Liver (tissue), 9 donors: Measurements from ENCODE around the gene SGO1. TPM values are rescaled to one million over a fixed set of nuclear protein-coding genes. Genes with fewer than 3 reads are reported as not detected.

Source experiments
- DNase-seq: peaks from one replicate; pipeline ENCODE4 v3.0.0-alpha.2; 2017; ENCODE audit warnings: low spot score
- H3K27ac ChIP-seq, 2 donors: one replicate each; pipeline ENCODE4 v1.7.0; 2013; ENCODE audit warnings: inconsistent platforms in 2 of 2, low read length in 2 of 2, control low read depth in 1 of 2, low read depth in 1 of 2, mild to moderate bottlenecking in 1 of 2
- H3K27me3 ChIP-seq, 4 donors: one replicate each; pipeline versions ENCODE4 v1.6.1 to v1.7.0; 2013; ENCODE audit warnings: low read length in 3 of 4, inconsistent platforms in 1 of 4, mild to moderate bottlenecking in 1 of 4, moderate library complexity in 1 of 4; ENCODE audit not compliant: control insufficient read depth in 4 of 4, insufficient read depth in 4 of 4
- H3K36me3 ChIP-seq, 4 donors: one replicate each; pipeline versions ENCODE4 v1.6.1 to v1.7.0; 2013; ENCODE audit warnings: low read length in 3 of 4, mild to moderate bottlenecking in 3 of 4, low read depth in 1 of 4, moderate library complexity in 1 of 4; ENCODE audit not compliant: control insufficient read depth in 4 of 4, insufficient read depth in 3 of 4
- H3K4me1 ChIP-seq, 4 donors: one replicate each; pipeline versions ENCODE4 v1.6.1 to v1.7.0; 2013; ENCODE audit warnings: low read length in 3 of 4, mild to moderate bottlenecking in 3 of 4, moderate library complexity in 1 of 4; ENCODE audit not compliant: control insufficient read depth in 4 of 4, insufficient read depth in 4 of 4
- H3K4me3 ChIP-seq, 3 donors: one replicate each; pipeline versions ENCODE4 v1.6.1 to v1.7.0; 2013; ENCODE audit warnings: low read length in 3 of 3, control low read depth in 1 of 3, low read depth in 1 of 3, mild to moderate bottlenecking in 1 of 3
- H3K9ac ChIP-seq, 2 donors: one replicate each; pipeline ENCODE4 v1.7.0; 2013; ENCODE audit warnings: low read length in 2 of 2, mild to moderate bottlenecking in 2 of 2, moderate library complexity in 2 of 2, control low read depth in 1 of 2, low read depth in 1 of 2
- H3K9me3 ChIP-seq, 4 donors: one replicate each; pipeline versions ENCODE4 v1.6.1 to v1.7.0; 2013; ENCODE audit warnings: low read length in 3 of 4; ENCODE audit not compliant: control insufficient read depth in 4 of 4
- EGR1 ChIP-seq, 2 donors: IDR thresholded peaks; 2 replicates each; pipeline ENCODE4 v1.6.1; 2016 to 2018; ENCODE audit warnings: antibody characterized with exemption in 2 of 2, low read depth in 2 of 2
- FOXA1 ChIP-seq: IDR thresholded peaks from 2 replicates; pipeline ENCODE4 v1.6.1; 2016; ENCODE audit warnings: antibody characterized with exemption
- FOXA2 ChIP-seq: IDR thresholded peaks from 2 replicates; pipeline ENCODE4 v1.6.1; 2016; ENCODE audit warnings: antibody characterized with exemption
- HNF4A ChIP-seq, 2 donors: conservative IDR thresholded peaks; 2 replicates each; pipeline ENCODE4 v1.6.1; 2016; ENCODE audit warnings: antibody characterized with exemption in 2 of 2, mild to moderate bottlenecking in 2 of 2
- HNF4G ChIP-seq: IDR thresholded peaks from 2 replicates; pipeline ENCODE4 v1.6.1; 2016; ENCODE audit warnings: antibody characterized with exemption
- JUND ChIP-seq, 2 donors: IDR thresholded peaks; 2 replicates each; pipeline ENCODE4 v1.6.1; 2016; ENCODE audit warnings: antibody characterized with exemption in 2 of 2
- NR2F2 ChIP-seq: IDR thresholded peaks from 2 replicates; pipeline ENCODE4 v1.6.1; 2016; ENCODE audit warnings: antibody characterized with exemption
- RXRA ChIP-seq, 2 donors: IDR thresholded peaks; 2 replicates each; pipeline ENCODE4 v1.6.1; 2017 to 2018; ENCODE audit warnings: antibody characterized with exemption in 2 of 2, mild to moderate bottlenecking in 1 of 2
- SP1 ChIP-seq: IDR thresholded peaks from 2 replicates; pipeline ENCODE4 v1.6.1; 2018; ENCODE audit warnings: antibody characterized with exemption, mild to moderate bottlenecking
- TAF1 ChIP-seq: conservative IDR thresholded peaks from 2 replicates; pipeline ENCODE4 v1.6.1; 2016; ENCODE audit warnings: antibody characterized with exemption, mild to moderate bottlenecking
- YY1 ChIP-seq: IDR thresholded peaks from 2 replicates; pipeline ENCODE4 v1.6.1; 2016; ENCODE audit warnings: antibody characterized with exemption, mild to moderate bottlenecking
- WGBS: extraction: QIAGEN DNeasy Blood & Tissue Kit; methylation state at CpG from one replicate; pipeline ENCODE4 v1.1.7; 2013; 5-methylcytosine and 5-hydroxymethylcytosine counted together
- polyA plus RNA-seq, 2 donors: library from polyadenylated mRNA; stranded (reverse) in 1 of 2; unstranded in 1 of 2; fragments of 200-250 nt in 1 of 2; fragments of >200 nt in 1 of 2; fragmentation: Nextera tagmentation in 1 of 2; extraction: Ambion mirVana in 1 of 2; gene quantifications; one replicate each; pipeline versions ENCODE4 v1.2.1 to v1.2.3, GENCODE V29; 2013 to 2015
- total RNA-seq, 2 donors: library from RNA; depleted of rRNA; stranded (reverse); fragments of >200 nt; gene quantifications; one replicate each; pipeline ENCODE4 v1.2.3, GENCODE V29; 2014
- TF ChIP-seq, protein P1 (sequence below): IDR thresholded peaks from 2 replicates; pipeline ENCODE4 v1.6.1; 2016; ENCODE audit warnings: antibody characterized with exemption, mild to moderate bottlenecking
- TF ChIP-seq, protein P2 (sequence below): IDR thresholded peaks from 2 replicates; pipeline ENCODE4 v1.6.1; 2016; ENCODE audit warnings: antibody characterized with exemption
- TF ChIP-seq, protein P3 (sequence below): IDR thresholded peaks from 2 replicates; pipeline ENCODE4 v1.6.1; 2016; ENCODE audit warnings: antibody characterized with exemption
- TF ChIP-seq, protein P4 (sequence below): fragments of 150-350 bp; IDR thresholded peaks from 2 replicates; pipeline ENCODE4 v1.5.1; 2017; ENCODE audit warnings: improper control_type of control experiment, low read depth, low read length; ENCODE audit not compliant: missing input control
- donor health status: healthy.
- donor health status: healthy.
- donor health status: healthy.
- donor health status: healthy.
- donor health status: healthy.

SGO1 gene
- total and polyA plus RNA-seq, 4 donors, result 0.42 to 9.6 (median 0.71) TPM

DNA sequence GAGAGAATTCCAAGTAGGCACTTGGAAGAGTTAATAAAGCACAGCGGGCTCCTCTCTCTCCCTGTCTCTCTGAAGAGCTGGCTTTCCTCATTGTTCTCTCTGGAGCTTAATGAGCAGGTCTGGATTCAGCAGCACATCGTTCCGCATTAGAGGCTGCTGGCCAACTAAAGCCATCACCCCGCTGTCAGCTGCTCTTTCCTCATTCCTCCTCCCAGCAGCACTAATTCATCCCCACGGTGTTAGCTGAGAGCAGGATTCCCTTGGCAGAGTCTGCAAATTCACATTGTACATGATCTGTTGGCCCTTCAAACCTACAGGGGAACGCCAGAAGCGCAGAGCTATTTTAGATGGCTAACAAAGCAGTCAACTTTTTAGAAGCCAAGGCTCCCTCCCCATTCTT is 44.2 kb downstream of the SGO1 start:
- TF ChIP-seq EGR1 (IDR thresholded peaks at IDR 0.05; ENCODE audit: low read depth in 2 of 2), result no peak
- no peak for TF ChIP-seq FOXA1
- TF ChIP-seq, protein P1, sequence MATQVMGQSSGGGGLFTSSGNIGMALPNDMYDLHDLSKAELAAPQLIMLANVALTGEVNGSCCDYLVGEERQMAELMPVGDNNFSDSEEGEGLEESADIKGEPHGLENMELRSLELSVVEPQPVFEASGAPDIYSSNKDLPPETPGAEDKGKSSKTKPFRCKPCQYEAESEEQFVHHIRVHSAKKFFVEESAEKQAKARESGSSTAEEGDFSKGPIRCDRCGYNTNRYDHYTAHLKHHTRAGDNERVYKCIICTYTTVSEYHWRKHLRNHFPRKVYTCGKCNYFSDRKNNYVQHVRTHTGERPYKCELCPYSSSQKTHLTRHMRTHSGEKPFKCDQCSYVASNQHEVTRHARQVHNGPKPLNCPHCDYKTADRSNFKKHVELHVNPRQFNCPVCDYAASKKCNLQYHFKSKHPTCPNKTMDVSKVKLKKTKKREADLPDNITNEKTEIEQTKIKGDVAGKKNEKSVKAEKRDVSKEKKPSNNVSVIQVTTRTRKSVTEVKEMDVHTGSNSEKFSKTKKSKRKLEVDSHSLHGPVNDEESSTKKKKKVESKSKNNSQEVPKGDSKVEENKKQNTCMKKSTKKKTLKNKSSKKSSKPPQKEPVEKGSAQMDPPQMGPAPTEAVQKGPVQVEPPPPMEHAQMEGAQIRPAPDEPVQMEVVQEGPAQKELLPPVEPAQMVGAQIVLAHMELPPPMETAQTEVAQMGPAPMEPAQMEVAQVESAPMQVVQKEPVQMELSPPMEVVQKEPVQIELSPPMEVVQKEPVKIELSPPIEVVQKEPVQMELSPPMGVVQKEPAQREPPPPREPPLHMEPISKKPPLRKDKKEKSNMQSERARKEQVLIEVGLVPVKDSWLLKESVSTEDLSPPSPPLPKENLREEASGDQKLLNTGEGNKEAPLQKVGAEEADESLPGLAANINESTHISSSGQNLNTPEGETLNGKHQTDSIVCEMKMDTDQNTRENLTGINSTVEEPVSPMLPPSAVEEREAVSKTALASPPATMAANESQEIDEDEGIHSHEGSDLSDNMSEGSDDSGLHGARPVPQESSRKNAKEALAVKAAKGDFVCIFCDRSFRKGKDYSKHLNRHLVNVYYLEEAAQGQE, result no peak
- TF ChIP-seq, protein P2, sequence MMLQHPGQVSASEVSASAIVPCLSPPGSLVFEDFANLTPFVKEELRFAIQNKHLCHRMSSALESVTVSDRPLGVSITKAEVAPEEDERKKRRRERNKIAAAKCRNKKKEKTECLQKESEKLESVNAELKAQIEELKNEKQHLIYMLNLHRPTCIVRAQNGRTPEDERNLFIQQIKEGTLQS, result no peak
- TF ChIP-seq TAF1, result no peak
- TF ChIP-seq, protein P3, sequence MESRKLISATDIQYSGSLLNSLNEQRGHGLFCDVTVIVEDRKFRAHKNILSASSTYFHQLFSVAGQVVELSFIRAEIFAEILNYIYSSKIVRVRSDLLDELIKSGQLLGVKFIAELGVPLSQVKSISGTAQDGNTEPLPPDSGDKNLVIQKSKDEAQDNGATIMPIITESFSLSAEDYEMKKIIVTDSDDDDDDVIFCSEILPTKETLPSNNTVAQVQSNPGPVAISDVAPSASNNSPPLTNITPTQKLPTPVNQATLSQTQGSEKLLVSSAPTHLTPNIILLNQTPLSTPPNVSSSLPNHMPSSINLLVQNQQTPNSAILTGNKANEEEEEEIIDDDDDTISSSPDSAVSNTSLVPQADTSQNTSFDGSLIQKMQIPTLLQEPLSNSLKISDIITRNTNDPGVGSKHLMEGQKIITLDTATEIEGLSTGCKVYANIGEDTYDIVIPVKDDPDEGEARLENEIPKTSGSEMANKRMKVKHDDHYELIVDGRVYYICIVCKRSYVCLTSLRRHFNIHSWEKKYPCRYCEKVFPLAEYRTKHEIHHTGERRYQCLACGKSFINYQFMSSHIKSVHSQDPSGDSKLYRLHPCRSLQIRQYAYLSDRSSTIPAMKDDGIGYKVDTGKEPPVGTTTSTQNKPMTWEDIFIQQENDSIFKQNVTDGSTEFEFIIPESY, result no peak
- no peak for DNase-seq
- 86% methylated on average over 7 of the region's 7 CpGs for WGBS
- Histone ChIP-seq H3K4me1 (peaks cover 0 to 3% (median 0%) of the 10 kb centered on the region in 4 donors), H3K36me3 (peaks cover 0 to 23% (median 7%) of the 10 kb centered on the region in 4 donors), H3K27ac (no peak overlapping the region), H3K27me3 (no peaks in the 10 kb centered on the region), H3K9me3 (no peaks in the 10 kb centered on the region), H3K4me3 (no peak overlapping the region), H3K9ac (no peak overlapping the region)

DNA sequence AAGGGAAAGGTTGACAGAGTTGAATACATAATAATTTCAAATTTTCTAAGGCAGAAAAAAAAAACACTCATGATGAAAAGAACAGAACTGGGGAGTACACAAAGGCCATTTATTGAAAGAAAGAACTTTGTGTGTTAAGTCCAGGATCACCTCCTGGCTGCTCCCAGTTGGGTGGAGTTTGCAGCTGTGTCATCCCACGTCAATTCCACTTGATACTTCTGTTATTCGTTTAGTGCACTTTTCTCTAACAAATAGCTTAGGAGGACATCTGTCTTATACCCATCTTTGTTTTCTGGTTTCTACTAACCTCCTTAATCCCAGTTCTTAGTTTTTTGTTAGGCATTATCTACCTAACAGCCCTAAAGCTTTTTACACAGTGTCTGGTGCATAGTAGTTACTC is 44.7 kb downstream of the SGO1 start:
- TF ChIP-seq JUND (IDR thresholded peaks at IDR 0.05), result no peak
- TF ChIP-seq YY1, result no peak
- Histone ChIP-seq H3K9ac (no peak overlapping the region), H3K27me3 (no peaks in the 10 kb centered on the region), H3K4me1 (no peaks in the 10 kb centered on the region), H3K36me3 (peaks cover 0 to 24% (median 7%) of the 10 kb centered on the region in 4 donors), H3K27ac (no peak overlapping the region), H3K9me3 (no peaks in the 10 kb centered on the region), H3K4me3 (no peak overlapping the region)
- DNase-seq, result no peak
- 81% methylated on average over 2 of the region's 2 CpGs for WGBS

DNA sequence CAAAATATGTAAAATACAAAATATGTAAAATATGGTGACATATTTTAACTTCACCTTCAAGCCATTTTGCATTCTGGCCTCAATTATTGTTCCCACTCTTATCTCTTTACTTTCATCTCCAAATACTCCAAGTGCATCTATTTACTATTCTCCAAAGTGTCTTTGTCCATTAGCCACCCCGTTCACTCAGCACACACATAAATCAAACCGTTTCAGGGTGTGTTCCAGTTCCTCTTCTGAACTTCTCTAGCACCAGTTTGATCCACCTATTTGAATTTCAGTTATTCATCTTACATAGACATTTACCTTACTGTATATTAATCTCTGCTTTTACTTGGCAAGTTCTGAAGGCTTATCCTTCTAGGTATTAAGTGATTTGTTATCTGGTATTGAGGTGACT is 45.1 kb downstream of the SGO1 start:
- Histone ChIP-seq H3K4me3 (no peak overlapping the region), H3K27ac (no peak overlapping the region), H3K36me3 (peaks cover 0 to 24% (median 7%) of the 10 kb centered on the region in 4 donors), H3K4me1 (no peaks in the 10 kb centered on the region), H3K27me3 (no peaks in the 10 kb centered on the region), H3K9ac (no peak overlapping the region), H3K9me3 (no peaks in the 10 kb centered on the region)
- DNase-seq, result no peak
- WGBS, result 81% methylated on average over 2 of the region's 2 CpGs
- no peak for TF ChIP-seq HNF4G
- TF ChIP-seq NR2F2, result no peak
- no peak for TF ChIP-seq FOXA2
- no peak for TF ChIP-seq FOXA1
- TF ChIP-seq HNF4A (conservative IDR thresholded peaks at IDR 0.05), result no peak
- TF ChIP-seq, protein P1, result no peak
- no peak for TF ChIP-seq SP1
- no peak for TF ChIP-seq RXRA (IDR thresholded peaks at IDR 0.05)
- TF ChIP-seq, protein P4, sequence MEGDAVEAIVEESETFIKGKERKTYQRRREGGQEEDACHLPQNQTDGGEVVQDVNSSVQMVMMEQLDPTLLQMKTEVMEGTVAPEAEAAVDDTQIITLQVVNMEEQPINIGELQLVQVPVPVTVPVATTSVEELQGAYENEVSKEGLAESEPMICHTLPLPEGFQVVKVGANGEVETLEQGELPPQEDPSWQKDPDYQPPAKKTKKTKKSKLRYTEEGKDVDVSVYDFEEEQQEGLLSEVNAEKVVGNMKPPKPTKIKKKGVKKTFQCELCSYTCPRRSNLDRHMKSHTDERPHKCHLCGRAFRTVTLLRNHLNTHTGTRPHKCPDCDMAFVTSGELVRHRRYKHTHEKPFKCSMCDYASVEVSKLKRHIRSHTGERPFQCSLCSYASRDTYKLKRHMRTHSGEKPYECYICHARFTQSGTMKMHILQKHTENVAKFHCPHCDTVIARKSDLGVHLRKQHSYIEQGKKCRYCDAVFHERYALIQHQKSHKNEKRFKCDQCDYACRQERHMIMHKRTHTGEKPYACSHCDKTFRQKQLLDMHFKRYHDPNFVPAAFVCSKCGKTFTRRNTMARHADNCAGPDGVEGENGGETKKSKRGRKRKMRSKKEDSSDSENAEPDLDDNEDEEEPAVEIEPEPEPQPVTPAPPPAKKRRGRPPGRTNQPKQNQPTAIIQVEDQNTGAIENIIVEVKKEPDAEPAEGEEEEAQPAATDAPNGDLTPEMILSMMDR, result no peak
- TF ChIP-seq, protein P3, result no peak
- TF ChIP-seq JUND (IDR thresholded peaks at IDR 0.05), result no peak
